ENCODE measurements around the gene MARK3.

Gene MARK3

DNA sequence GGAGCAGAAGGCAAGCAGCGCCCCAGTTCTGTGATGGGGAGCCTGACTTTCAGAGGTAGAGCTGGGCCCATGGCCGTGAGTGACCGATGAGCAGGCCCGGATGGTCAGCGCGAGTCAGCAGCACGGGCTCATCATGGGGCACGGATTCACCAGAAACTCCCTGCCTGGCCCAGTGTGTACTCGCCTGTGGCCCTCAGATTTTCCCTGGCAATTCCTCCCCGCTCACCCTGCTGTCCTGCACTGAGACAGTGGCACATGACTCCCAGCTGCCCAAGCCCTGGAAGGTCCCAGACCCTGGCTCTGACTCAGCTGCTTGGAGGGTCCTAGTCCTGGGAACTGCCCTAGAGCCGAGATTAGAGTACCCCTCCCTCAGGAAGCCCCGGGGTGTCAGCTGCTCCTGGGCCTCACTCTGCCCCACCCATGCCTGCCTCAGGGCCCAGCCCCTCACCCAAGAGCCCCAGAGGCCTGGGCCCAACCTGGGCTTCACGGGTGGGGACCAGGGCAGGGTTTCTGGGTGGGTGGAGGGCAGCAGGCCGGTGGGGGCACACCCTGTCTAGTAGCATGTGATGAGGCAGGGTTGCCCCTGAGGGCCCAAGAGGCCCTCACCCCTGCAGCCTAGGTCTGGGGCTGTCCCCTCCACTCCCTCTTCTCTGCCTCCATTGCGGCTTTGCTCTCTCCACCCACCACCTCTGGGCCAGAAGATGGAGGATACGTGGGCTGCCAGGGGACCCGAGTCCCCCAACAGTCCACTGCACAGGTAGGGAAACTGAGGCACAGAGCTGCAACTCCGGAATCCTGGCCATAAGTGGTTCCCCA, 152.2 kb downstream of the MARK3 start:
- no peak for DNase-seq (ENCODE audit: low spot score)

DNA sequence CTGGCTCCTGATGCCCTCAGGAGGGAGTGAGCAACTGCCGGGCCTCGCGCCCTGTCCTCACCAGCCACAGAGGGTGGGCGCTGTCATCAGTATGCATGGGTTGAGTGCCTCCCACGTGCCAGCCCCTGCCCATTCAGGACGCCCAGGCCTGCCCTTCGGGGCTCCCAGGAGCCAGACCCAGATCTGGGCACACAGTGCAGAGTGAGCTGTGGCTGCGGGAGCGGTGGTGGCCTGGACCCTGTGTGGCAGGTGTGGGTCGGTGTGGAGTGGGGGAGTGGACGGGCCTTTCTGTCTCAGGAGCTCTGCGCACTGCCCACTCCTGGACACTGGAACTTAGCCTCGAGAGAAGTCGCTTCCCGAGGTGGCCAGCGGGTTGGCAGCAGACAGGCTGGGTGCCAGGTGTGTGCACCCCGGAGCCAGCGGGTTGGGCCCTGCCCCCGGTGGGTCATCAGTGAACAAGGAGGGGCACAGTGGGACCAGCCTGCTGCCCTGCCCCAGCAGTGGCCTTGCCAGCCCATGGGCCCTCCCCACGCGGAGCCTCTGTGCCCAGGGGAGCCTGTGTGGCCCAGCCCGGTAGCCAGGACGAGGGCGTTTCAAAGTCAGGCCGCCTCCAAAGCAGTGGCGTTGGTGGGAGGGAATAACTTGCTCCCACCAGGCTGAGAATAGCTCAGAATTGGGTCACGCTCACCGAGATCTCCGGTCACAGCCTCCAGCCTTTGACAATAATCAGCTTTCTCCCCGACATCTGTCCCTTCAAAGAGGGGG, 153.3 kb downstream of the MARK3 start:
- no peak for DNase-seq (ENCODE audit: low spot score)

DNA sequence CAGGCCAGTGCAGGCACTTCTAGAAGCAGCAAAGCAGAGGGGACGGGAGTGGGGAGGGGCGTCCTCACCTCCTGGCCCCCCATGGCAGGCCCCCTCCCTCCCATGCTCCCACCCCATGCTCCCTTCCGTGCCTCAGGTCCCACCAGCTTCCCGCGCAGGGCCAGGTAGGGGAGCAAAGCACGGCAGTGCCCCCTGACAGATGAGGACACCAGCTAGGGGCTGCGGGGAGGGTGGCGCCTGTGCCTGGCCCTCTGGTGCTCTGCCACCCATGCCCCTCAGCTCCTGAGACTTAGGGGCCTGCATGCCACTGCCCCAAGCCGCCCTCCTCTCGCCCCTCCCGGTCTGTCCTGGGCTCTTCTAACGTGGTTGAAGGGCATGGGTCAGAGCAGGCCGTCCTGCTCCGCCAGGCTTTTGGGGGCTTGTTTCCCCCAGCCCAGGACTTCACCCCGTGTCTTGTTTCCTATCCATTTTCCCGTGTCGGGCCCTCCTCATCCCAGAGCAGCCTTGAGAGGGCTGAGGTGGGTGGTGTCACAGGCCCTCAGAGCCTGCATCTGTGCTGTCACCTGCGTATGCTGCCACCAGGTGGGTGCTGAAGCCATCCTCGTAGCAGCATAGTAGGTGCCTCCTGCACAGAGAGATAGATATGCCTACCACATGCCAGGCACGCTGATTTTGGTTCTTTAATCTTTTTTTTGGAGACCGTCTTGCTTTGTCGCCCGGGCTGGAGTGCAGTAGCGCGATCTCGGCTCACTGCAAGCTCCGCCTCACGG, 154.0 kb downstream of the MARK3 start:
- DNase-seq (ENCODE audit: low spot score), result no peak

DNA sequence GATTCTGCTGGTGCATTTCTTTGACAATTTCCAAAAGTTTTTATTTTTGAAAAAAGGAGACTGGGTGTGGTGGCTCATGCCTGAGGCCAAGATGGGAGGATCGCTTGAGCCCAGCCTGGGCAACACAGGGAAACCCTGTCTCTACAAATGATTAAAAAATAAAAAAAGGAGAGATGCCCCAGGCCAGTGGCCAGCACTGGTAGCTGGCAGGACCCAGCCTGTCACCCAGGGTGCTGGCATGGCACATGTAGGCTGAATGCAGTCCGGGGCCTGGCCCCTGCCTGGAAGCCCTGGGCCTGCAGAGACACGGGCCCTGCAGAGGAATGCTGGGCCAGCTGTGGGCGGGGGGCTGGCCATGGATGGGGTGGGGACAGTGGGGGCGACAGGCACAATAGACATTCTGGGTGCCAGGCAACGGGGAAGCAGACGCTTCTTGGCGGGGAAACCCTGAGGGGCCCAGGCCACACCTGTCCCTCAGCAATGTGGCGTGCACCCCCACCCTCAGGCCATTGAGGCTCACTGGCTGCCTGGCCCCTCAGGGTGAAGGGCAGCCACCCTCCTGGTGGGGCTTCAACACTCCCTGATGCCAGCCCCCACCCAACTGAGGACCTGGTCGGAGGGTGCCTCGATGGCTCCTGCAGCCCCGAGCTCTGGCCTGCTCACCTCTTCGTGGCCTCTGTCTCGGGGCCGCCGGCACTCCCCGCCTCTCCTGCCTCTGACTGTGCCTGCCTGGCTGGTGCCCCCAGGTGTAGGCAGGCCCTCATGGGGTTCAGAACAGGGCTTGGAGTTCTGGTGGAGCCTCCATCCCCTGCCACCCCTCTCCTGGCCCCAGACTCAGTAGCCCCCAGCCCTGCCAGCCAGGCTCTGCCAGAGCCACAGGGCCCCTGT, 155.8 kb downstream of the MARK3 start:
- no peak for DNase-seq (ENCODE audit: low spot score)

DNA sequence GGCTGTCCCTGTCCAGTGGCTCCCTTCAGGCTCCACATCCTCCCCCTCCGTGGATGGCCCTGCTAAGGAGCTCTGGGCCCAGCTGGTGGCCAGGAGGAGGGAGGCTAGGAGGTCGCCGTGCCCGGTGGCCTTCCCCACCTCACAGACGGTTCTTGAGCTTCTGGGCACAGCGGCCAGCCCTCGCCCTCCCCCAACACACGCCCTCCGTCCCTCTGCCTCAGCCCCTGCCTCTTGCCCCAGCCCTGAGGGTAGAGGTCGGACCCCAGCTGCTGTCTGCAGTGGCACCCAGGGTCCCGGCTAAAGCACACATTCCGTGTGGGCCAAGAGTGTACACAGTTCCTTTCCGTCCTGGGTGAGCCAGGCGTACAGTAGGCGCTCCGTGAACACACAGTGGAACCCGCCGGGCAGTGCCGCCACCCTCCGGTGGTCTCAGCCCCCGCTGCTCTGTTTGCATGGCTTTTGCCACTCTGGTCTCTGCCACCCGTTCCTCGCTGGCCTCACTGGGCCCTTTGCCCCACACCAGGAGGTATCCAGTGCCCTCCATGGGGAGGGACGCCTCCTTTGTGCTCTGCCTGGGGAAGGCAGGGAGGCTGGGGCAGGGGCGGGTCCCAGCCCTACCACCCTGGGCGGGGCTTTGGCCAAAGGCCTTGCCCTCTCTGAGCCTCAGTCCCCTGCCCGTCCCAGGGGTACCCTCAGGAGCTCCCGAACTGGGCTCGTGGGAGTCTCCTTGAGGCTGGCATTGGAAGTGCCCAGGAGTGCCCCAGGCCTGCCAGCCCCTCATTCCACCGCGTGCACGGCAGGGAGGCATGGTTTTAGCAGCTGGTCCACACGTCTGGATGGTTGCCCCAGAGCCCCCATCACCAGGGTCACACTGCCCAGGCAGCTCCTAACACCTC, 156.7 kb downstream of the MARK3 start:
- DNase-seq (ENCODE audit: low spot score), result no peak

DNA sequence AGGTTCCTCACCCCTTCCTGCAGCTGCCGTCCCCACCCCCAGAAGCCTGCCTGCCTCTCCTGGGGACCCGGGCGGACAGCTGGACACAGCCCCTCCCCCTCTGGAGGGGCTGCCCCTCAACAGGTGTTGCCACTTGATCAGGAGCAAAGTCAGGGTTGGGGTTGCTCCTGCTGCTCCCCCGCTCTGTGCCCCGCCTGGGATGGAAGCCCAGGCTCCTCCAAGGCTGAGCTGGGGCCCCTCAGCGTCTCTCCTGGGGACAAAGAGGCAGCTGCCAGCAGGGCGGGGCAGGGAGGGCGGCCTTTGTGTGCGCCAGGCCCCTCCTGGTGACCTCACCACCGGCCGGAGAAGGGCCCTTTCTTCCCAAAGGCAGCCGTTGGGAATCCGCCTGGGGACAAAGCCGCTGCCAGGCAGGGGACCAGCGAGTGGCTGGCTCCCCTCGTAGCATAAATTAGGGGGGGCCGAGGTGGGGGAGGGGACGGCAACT, 157.4 kb downstream of the MARK3 start:
- DNase-seq (ENCODE audit: low spot score), result peak; percentile 53

DNA sequence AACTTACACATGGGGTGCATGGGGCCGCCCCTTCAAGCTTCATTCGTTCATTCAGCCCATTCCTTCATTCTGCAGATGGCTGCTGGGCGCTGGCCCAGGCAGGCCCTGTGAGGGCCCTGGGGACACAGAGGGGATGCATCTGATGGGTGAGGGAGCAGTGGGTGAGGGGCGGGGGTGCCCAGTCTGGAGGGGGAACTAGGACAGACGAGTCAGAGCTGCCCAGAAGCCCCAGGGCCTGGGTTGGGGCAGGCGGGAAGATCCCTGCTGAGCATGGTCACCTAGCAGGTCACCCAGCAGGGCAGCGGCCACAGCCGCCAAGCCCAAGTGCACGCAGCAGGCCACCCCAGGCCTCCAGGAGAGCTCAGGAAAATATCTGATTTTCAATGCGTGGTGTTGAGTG, 157.9 kb downstream of the MARK3 start:
- DNase-seq (ENCODE audit: low spot score), result no peak

DNA sequence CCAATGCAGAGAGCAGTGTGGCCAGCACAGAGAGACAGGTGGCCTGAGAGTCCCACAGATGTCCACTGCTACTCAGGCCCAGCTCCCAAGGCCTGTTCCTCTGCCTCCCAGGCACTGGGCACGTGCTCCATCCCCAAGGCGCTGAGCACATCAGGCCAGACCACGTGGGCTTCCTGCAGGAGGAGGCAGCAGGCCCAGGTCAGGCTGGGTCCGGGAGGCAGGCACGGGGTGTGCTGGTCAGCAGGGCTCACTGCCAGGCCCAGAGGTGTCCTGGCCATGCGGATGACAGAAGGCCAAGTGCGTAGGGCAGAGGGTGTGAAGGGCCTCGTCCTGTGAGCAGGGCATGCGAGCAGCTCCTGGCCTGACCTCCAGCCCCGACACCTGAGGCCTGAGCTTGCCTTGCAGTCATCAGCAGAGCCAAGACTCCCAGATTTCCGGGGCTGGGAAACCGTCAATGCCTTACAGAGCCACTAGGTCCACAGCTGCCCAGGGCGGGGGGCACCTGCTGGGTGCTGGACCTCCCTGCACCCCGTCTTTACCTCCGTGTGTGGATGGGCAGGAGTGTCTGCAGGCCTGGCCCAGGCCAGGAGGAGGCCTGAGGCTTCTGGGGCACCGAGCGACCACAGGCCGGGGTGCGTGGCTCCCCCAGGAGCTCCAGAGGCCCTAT, 158.6 kb downstream of the MARK3 start:
- DNase-seq (ENCODE audit: low spot score), result no peak

DNA sequence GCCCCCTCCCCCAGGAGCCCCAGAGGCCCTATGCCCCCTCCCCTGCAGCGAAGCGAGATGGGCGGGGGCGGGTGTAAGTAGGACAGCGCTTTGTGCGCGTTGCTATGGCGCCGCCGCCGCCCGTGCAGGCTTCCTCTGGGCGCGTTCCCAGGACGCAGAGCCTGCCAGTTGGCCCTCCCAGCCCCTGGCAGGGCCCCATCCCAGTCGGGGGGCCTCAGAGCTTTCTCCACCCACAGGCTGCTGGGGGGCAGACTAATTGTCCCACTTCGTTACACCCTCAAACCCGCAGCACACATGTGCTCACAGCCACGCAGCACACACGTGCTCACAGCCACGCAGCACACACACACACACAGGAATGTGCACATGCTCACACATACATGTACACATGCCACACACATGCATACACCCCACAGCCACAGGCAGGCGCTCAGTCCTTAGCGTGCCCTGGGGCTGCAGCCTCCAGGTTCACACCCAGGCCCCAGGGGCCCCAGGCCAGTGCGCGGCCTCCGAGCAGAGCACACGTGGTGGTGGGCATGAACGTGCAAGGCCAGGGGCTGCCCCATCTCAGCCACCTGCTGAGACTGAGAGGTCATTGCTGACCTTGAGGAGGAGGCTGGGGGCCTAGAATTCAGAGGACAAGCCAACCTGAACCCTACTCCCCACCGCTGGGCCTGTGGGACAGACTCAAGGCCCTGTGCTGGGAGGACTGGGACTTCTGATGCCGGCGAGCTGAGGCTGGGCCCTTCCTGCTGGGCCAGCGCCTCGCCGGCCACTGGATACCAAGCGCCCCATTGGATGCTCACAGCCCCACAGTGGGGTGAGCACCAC, 159.4 kb downstream of the MARK3 start:
- DNase-seq (ENCODE audit: low spot score), result peak; percentile 27

DNA sequence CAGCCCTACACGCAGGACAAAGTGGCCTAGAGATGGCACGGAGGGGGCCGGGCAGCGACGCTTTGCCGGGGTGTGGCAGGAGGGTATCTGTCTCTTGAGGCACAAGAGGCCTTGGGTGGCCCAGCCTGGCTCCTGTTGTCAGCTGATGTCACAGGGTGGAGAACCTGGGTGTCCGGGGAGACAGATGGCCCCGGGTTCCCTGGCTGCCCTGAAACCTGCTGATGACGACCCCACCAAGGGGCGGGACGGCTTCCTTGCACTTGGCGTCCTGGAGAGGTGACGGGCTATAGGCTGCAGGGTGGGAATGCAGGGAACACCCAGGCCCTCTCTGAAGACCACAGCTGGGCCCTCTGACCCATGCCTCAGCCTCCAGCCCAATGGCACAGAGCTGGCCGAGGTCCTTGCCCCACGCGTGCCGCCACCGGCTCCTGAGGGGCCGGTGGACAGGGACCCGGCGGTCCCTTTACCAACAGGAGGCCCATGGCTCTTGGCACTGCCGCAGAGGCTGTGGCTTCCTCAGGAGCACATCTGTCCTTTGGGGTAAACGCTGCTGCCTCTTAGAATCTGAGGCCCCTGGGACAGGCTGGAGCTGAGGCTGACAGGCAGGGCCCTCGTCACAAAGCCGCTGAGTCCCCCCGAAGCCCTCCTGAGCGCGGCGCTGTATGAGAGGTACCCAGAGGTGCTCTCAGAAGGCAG, 160.2 kb downstream of the MARK3 start:
- DNase-seq (ENCODE audit: low spot score), result no peak

DNA sequence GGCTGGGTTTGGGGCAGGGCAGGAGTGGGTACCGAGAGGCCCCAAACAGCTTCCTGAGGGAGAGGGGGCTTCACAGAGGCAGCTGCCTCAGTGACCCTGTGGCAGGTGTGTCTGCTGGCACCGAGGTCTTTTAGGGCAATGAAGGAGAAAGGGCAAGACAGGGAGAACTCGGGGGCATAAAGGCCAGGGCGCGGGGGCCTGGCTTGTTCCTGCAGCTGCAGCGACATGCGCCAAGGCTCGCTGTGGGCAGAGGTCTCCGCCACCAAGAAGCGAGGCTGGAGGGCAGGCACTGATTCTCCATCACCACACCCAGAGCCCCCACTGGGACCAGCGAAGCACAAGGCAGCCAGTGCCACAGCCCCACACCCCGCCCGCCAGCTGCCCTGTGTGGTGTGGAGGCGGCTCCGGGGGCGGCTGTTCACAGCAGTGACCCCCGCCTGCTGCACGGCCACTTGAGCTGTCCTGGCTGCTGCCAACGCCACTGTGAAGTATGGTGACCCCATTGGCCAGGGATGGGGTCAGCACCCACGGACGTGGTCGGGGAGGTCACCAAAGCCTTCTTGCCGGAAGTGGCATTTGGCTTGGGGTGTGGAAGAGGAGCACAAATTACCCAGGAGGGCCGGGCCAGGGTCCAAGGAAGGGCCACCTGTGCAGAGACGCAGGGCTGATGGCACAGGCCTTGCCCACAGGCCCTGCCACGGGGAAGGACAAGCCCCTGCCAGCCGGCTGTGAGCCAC, 160.9 kb downstream of the MARK3 start:
- no peak for DNase-seq (ENCODE audit: low spot score)

DNA sequence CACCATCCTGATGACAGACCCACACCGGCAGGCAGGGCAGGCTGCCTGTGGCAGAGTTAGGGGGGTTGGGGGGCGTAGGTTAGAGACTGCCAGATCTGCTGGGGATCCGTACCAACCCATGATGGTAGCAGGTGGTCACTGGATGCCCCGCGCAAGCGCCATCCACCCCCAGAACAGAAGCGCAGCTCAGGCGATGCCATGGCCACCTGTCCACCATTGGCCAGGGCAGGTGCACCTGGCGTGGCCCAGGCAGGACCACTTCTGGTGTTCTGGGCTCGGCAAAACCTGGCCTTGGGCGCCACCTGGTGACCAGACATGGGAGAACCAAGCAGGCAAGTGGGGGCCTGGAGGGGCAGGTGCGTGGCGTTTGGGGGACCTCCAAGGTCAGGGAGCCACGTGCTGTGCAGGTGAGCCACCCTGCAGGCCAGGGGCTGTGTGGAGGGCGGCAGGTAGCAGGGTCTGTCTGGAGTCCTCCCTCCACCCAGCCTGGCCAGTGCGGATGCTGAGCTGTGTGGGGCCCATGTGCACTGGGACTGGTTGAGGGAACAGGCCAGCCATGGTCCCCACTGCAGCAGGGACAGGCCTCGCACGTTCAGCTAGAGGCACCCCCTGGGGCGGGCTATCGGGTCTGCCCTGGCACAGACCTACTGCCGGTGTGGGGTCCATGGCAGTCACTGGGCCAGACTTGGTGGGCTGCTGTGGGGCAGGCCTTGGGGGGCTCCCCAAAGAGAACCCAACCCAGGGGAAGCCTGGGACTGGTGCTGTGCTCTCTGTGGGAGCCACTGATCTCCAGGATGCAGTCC, 161.6 kb downstream of the MARK3 start:
- DNase-seq (ENCODE audit: low spot score), result peak; percentile 79

DNA sequence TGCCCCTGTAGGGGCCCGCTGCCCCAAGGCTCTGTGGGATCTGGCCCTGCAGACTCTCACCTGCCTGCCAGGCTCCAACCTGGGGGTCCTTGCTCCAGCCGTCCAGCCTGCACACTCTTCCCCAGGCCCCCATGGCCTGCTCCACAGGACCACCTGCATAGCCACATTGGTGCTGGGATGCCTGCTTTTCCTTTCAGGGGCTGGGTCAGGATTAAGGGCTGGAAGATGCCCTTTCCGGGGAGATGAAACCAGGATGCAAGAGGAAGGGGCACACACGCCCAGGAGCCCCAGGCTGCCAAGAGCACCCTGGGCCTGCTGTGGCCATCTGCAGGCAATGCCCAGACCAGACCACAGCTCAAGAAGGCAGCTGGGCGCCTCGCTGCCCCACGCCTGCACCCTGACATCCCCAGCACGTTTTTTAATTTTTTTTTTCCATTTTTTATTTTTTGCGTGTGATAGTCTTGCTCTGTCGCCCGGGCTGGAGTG, 162.3 kb downstream of the MARK3 start:
- DNase-seq (ENCODE audit: low spot score), result no peak

DNA sequence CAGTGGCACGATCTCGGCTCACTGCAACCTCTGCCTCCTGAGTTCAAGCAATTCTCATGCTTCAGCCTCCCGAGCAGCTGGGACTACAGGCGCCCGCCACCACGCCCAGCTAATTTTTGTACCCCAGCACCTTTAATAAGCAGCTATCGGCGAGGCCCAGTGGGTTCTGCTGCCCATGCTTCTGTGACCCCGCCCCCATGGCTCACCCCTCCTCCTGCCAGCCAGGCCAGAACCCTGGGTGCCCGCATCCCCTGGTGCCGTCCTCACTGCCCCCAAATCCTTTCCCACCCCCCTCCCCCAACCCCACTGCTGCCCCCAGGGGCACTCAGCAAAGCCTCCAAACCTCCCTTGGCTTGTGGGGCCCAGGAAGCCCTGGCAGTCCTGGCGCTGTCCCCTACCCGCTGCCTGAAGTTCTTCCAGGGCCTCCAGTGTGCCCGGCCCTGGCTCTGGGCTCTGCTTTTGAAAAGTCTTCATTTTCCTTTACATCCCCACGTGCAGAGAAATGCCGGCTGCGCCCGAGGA, 162.8 kb downstream of the MARK3 start:
- DNase-seq (ENCODE audit: low spot score), result no peak

DNA sequence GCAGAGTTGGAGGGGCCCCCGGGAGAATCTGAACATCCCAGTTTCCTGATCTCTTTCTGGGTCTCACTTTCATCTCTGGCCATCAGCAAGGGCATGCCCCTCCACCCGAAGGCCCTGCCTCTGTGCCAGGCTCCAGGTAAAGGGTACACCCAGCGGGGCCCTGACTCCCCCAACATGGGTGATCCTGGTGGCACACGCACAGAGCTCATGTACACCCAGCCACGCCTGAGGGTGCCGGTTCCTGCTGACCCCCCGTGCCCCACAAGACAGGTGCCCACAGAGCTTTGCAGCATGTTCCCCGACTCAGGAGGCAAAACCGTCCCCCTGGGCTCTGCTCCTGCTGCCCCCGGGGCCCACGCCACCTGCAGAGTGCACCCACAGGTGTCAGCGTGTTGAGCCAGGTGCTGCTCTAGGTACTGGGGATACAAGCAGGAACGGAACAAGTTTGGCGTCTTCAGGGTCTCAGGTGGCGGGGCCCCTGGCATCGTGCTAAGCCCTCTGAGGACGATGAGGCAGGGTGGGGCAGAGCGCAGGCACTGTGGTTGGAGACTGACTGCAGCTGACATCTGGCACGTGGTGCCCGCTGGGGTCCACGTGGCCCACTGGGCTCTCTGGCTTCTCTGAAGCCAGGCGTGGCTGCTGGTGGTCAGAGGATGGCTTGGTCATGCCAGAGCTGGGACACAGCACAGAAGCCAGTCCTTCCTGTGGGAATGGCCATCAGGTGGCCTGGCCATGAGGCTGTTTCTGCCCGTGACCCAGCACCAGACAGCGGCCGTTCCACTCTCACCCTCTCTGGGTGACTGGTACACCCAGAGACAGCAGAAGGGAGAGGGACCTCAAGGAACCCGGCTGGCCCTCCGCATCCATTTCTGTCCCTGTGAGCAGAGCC, 163.5 kb downstream of the MARK3 start:
- DNase-seq (ENCODE audit: low spot score), result no peak

Measured in GM03348 (cell line).